OCI-LY3 (cell line): ENCODE data around the gene VEZT.
"Not testable (repeated sequence)": the region's sequence is repeated elsewhere in the genome, so short reads cannot be mapped to it uniquely, and the experiment has no call there.

Source experiments
- H2AFZ ChIP-seq: fragments of 200-600, 300-600 bp; shearing (Covaris generic); 2 replicates; pipeline ENCODE4 v1.6.0; 2014; ENCODE audit warnings: antibody characterized with exemption, low read depth, low read length
- H3K27ac ChIP-seq: fragments of 200-600, 300-600 bp; sonication (generic); 2 replicates; pipeline ENCODE4 v1.5.1; 2014; ENCODE audit warnings: mild to moderate bottlenecking, low read length, moderate library complexity, mixed read lengths
- H3K27me3 ChIP-seq: fragments of 200-600, 300-600 bp; sonication (generic); 2 replicates; pipeline ENCODE4 v1.6.1; 2014; ENCODE audit warnings: low read depth, low read length, mixed read lengths
- H3K36me3 ChIP-seq: fragments of 200-600, 300-600 bp; sonication (generic); replicated peaks from 2 replicates; pipeline ENCODE3; 2014; ENCODE audit warnings: low read depth, low read length, mixed read lengths
- H3K4me1 ChIP-seq: fragments of 300-600, 200-600 bp; sonication (generic); 2 replicates; pipeline ENCODE4 v1.6.1; 2014; ENCODE audit warnings: low read length, mixed read lengths
- H3K4me2 ChIP-seq: fragments of 200-600, 300-600 bp; sonication (generic); 2 replicates; pipeline ENCODE4 v1.6.1; 2014; ENCODE audit warnings: low read length, mixed read lengths
- H3K4me3 ChIP-seq: fragments of 300-600, 200-600 bp; sonication (generic); 2 replicates; pipeline ENCODE4 v1.5.1; 2014; ENCODE audit warnings: antibody characterized with exemption, mild to moderate bottlenecking, low read length, moderate library complexity
- H3K79me2 ChIP-seq: fragments of 300-600, 200-600 bp; shearing (Covaris generic); 2 replicates; pipeline ENCODE4 v1.6.1; 2014; ENCODE audit warnings: mild to moderate bottlenecking, low read length, mixed read lengths
- H3K9ac ChIP-seq: fragments of 300-600, 200-600 bp; shearing (Covaris generic); 2 replicates; pipeline ENCODE4 v1.6.0; 2014; ENCODE audit warnings: mild to moderate bottlenecking, low read length, moderate library complexity
- H3K9me3 ChIP-seq: fragments of 200-600, 300-600 bp; shearing (Covaris generic); 2 replicates; pipeline ENCODE4 v1.6.1; 2014; ENCODE audit warnings: low read length, mixed read lengths; ENCODE audit not compliant: insufficient read depth
- H4K20me1 ChIP-seq: fragments of 200-600, 300-600 bp; sonication (generic); 2 replicates; pipeline ENCODE4 v1.6.1; 2016; ENCODE audit warnings: low read length, mixed read lengths; ENCODE audit not compliant: insufficient read depth
- EZH2phosphoT487 ChIP-seq: fragments of 200-600 bp; shearing (Covaris generic); IDR thresholded peaks from 2 replicates; pipeline ENCODE4 v1.6.1; 2018; ENCODE audit warnings: antibody characterized with exemption, mixed run types, low read depth
- TF ChIP-seq, protein P1 (sequence below): fragments of 200-600, 300-600 bp; sonication (generic); IDR thresholded peaks from 2 replicates; pipeline ENCODE4 v1.5.1; 2014; ENCODE audit warnings: antibody characterized with exemption, low read length, low read depth

Gene VEZT

DNA sequence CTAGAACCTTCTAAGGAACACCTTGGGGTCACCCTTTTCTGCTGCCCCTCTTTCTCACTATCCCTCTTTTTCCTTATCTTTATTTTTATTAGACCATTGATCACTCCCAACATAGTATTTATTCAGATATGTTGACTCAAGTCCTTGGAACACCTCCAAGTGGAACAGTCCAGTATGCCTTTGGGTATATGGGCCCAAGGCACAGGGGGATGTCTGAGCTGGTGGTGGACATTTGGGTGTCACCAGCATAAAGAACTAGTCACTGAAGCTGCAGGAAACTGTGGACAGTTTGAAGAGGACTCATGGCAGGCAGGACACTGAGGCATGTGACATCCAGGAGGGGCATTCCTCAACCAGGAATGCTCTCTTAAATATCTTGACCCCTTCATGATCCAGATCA, 105.6 kb downstream of the VEZT start:
- H4K20me1 ChIP-seq: no peaks in the 10 kb centered on the region
- no peaks in the 10 kb centered on the region for H3K36me3 ChIP-seq
- no peaks in the 10 kb centered on the region for H3K79me2 ChIP-seq
- 0 out of 2 replicates have a peak, but pooled peaks cover 4% of the 10 kb centered on the region for H3K4me1 ChIP-seq
- H3K27me3 ChIP-seq: no peaks in the 10 kb centered on the region
- H3K27ac ChIP-seq: no peak overlapping the region
- no peak for TF ChIP-seq EZH2phosphoT487
- TF ChIP-seq, protein P1, sequence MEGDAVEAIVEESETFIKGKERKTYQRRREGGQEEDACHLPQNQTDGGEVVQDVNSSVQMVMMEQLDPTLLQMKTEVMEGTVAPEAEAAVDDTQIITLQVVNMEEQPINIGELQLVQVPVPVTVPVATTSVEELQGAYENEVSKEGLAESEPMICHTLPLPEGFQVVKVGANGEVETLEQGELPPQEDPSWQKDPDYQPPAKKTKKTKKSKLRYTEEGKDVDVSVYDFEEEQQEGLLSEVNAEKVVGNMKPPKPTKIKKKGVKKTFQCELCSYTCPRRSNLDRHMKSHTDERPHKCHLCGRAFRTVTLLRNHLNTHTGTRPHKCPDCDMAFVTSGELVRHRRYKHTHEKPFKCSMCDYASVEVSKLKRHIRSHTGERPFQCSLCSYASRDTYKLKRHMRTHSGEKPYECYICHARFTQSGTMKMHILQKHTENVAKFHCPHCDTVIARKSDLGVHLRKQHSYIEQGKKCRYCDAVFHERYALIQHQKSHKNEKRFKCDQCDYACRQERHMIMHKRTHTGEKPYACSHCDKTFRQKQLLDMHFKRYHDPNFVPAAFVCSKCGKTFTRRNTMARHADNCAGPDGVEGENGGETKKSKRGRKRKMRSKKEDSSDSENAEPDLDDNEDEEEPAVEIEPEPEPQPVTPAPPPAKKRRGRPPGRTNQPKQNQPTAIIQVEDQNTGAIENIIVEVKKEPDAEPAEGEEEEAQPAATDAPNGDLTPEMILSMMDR: no peak
- no peak overlapping the region for H3K4me2 ChIP-seq
- no peak overlapping the region for H3K4me3 ChIP-seq
- no peak overlapping the region for H3K9ac ChIP-seq
- no peak overlapping the region for H2AFZ ChIP-seq
- H3K9me3 ChIP-seq: no peaks in the 10 kb centered on the region

DNA sequence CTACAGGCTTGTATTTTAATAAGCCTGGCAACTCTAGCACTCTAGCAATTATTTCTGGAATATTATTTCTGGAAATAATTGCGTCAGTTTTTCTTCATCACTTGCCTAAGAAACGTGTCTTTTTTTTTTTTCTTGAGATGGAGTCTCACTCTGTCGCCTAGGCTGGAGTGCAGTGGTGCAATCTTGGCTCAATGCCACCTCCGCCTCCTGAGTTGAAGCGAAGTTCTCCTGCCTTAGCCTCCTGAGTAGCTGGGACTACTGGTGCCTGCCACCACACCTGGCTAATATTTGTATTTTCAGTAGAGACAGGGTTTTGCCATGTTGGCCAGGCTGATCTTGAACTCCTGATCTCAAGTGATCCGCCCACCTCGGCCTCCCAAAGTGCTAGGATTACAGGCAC, 106.6 kb downstream of the VEZT start:
- not testable (repeated sequence) for H3K4me3 ChIP-seq, H3K36me3 ChIP-seq, H3K4me2 ChIP-seq, H3K27me3 ChIP-seq, H2AFZ ChIP-seq, H3K9me3 ChIP-seq, H3K27ac ChIP-seq, H4K20me1 ChIP-seq, H3K4me1 ChIP-seq, H3K79me2 ChIP-seq, H3K9ac ChIP-seq

DNA sequence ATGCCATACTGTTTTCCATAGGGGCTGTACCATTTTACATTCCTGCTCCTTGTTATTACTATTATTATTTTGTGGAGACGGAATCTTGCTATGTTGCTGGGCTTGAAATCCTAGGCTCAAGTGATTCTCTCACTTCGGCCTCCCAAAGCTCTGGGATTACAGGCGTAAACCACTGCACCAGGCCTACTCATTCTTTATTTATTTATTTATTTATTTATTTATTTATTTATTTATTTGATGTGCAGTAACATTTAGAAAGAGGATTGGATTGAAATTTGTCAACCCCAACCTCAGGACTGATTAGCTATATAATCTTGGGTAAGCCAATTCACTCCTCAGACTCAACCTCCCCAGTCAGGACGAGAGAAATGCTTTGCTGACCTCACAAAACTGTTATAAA, 107.9 kb downstream of the VEZT start:
- Histone ChIP-seq H3K27me3 (no peaks in the 10 kb centered on the region), H3K36me3 (no peaks in the 10 kb centered on the region), H4K20me1 (no peaks in the 10 kb centered on the region), H3K27ac (no peak overlapping the region), H3K9ac (no peak overlapping the region), H3K79me2 (no peaks in the 10 kb centered on the region), H3K4me3 (no peak overlapping the region), H2AFZ (no peak overlapping the region), H3K4me2 (no peak overlapping the region), H3K9me3 (no peaks in the 10 kb centered on the region), H3K4me1 (0 out of 2 replicates have a peak, but pooled peaks cover 4% of the 10 kb centered on the region)
- TF ChIP-seq, protein P1: no peak
- TF ChIP-seq EZH2phosphoT487: no peak

DNA sequence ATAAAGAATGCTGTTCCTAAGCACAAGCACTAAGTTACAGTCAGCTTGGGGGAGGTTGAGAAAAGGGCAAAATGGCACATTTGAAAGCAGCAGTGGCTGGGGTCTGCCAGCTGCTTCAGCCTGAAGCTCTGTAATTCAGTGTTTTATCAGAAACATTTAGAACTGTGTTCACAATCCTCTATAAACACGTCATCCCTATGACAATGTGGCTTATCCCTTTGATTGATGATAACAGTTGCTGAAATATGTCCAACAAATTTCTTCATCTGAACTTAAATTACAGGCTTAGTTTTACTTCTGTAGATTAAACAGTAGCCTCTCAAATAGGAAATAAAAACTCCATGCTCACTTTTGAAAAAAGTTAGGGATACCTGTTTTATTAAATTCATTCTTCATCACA, 108.8 kb downstream of the VEZT start:
- H3K9me3 ChIP-seq: no peaks in the 10 kb centered on the region
- H3K9ac ChIP-seq: no peak overlapping the region
- H3K4me2 ChIP-seq: no peak overlapping the region
- no peak overlapping the region for H3K27ac ChIP-seq
- no peaks in the 10 kb centered on the region for H3K36me3 ChIP-seq
- no peaks in the 10 kb centered on the region for H4K20me1 ChIP-seq
- no peaks in the 10 kb centered on the region for H3K79me2 ChIP-seq
- H2AFZ ChIP-seq: no peak overlapping the region
- H3K4me1 ChIP-seq: 0 out of 2 replicates have a peak, but pooled peaks cover 3% of the 10 kb centered on the region
- TF ChIP-seq EZH2phosphoT487: no peak
- TF ChIP-seq, protein P1: no peak
- H3K27me3 ChIP-seq: no peaks in the 10 kb centered on the region
- H3K4me3 ChIP-seq: no peak overlapping the region

DNA sequence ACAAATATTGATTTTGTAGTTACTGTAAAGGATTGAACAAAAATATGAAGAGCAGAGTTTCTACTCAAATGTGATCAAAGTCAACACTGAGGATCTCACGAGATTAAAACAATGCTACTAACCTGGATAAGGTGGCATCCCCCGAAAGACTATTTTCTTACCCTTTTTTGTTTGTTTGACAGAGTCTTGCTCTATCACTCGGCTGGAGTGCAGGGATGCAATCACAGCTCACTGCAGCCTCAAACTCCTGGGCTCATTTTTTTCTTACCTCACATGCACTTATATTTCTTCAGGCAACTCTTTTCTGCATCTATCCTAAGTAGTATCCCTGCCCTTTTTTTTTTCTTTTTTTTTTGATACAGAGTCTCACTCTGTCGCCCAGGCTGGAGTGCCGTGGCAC, 109.2 kb downstream of the VEZT start:
- Histone ChIP-seq H2AFZ (no peak overlapping the region), H4K20me1 (no peaks in the 10 kb centered on the region), H3K79me2 (no peaks in the 10 kb centered on the region), H3K27ac (no peak overlapping the region), H3K9ac (no peak overlapping the region), H3K27me3 (no peaks in the 10 kb centered on the region), H3K4me1 (no peaks in the 10 kb centered on the region), H3K9me3 (no peaks in the 10 kb centered on the region), H3K4me2 (no peak overlapping the region), H3K4me3 (no peak overlapping the region), H3K36me3 (no peaks in the 10 kb centered on the region)
- no peak for TF ChIP-seq EZH2phosphoT487
- TF ChIP-seq, protein P1: no peak
